Measurements from ENCODE around the gene ULBP3.

Gene ULBP3

DNA sequence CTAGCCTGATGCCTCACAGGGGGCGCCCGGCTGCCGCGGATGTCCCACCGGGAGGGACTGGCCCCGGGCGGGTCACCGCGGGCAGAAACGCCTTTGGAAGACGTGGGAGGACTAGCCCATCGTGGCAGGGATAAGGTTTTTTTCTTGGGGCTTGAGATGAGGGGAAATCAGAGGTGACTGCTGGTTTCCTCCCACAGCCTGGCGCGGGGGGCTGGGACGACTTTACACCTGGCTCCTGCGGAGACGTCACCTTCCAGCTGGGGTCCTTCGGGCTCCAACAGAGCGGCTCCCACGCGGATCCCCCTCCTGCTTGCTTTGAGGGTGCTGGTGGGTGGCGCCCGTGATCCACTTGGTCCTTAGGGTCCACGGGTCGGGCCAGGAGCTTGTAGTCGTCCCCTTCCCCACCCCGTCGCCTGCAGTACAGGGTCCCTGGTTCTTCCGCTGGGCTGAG is 11.4 kb downstream of the ULBP3 start:
- no peak overlapping the region for H3K4me3 ChIP-seq (replicated peaks; ENCODE audit: low read depth, low read length)
- TF ChIP-seq, protein P1, sequence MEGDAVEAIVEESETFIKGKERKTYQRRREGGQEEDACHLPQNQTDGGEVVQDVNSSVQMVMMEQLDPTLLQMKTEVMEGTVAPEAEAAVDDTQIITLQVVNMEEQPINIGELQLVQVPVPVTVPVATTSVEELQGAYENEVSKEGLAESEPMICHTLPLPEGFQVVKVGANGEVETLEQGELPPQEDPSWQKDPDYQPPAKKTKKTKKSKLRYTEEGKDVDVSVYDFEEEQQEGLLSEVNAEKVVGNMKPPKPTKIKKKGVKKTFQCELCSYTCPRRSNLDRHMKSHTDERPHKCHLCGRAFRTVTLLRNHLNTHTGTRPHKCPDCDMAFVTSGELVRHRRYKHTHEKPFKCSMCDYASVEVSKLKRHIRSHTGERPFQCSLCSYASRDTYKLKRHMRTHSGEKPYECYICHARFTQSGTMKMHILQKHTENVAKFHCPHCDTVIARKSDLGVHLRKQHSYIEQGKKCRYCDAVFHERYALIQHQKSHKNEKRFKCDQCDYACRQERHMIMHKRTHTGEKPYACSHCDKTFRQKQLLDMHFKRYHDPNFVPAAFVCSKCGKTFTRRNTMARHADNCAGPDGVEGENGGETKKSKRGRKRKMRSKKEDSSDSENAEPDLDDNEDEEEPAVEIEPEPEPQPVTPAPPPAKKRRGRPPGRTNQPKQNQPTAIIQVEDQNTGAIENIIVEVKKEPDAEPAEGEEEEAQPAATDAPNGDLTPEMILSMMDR (IDR thresholded peaks at IDR 0.05; ENCODE audit: low read depth, low read length, missing control alignments) = no peak
- no peak for DNase-seq (ENCODE audit: extremely low read depth, low read depth)

DNA sequence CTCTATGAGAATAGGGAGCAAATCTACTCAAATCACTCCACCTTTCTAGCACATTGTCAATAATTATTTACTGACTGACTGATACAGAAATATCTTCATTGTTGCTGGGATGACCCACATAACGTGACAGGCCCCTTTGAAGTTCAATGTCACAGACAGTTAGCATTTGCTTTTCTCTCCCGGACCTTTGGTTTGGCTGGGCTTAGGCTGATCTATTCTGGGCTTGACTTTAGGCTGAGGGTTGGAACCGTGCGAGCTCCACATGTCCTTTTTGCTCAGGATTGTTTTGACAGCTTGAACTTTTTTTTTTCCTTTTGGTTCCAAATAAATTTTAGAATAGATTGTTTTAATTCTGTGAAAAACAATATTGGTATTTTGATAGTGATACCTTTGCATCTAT is 12.0 kb downstream of the ULBP3 start:
- no peak overlapping the region for H3K4me3 ChIP-seq (replicated peaks; ENCODE audit: low read depth, low read length)
- TF ChIP-seq, protein P1 (IDR thresholded peaks at IDR 0.05; ENCODE audit: low read depth, low read length, missing control alignments) = no peak
- DNase-seq (ENCODE audit: extremely low read depth, low read depth) = no peak

DNA sequence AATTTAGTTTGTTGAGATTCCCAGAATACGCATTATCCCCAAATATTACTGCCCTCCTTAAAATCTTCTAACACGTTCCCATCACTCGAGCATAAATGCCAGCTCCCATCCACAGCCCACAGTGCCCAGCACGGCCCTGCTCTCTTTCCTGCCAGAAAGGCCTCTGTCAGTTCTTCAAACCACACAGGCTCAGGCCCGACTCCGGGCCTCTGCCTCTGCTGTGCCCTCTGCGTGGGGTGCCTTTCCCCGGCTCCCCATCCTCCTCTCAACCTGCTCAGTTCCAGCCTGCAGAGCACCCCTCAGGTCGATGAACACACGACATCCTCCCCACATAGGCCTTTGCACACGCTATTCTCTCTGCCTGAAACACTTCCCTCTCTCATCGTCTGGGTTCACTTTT is 12.8 kb downstream of the ULBP3 start:
- DNase-seq (ENCODE audit: extremely low read depth, low read depth) = no peak
- no peak overlapping the region for H3K4me3 ChIP-seq (replicated peaks; ENCODE audit: low read depth, low read length)
- TF ChIP-seq, protein P1 (IDR thresholded peaks at IDR 0.05; ENCODE audit: low read depth, low read length, missing control alignments) = no peak

DNA sequence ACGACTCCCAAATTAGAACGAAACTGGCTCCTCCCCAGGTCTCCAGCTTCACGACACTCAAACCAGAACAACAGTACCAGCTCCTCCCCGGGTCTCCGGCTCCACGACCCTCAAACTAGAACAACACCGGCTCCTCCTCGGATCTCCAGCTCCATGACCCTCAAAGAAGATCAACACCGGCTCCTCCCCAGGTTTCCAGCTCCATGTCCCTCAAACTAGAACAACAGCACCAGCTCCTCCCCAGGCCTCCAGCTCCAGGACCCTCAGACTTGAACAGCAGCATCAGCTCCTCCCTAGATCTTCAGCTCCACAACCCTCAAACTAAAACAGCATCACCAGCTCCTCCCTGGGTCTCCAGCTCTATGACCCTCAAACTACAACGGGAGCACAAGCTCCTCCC is 13.8 kb downstream of the ULBP3 start:
- no peak for DNase-seq (ENCODE audit: extremely low read depth, low read depth)
- H3K4me3 ChIP-seq (replicated peaks; ENCODE audit: low read depth, low read length) = no peak overlapping the region
- TF ChIP-seq, protein P1 (IDR thresholded peaks at IDR 0.05; ENCODE audit: low read depth, low read length, missing control alignments) = no peak

DNA sequence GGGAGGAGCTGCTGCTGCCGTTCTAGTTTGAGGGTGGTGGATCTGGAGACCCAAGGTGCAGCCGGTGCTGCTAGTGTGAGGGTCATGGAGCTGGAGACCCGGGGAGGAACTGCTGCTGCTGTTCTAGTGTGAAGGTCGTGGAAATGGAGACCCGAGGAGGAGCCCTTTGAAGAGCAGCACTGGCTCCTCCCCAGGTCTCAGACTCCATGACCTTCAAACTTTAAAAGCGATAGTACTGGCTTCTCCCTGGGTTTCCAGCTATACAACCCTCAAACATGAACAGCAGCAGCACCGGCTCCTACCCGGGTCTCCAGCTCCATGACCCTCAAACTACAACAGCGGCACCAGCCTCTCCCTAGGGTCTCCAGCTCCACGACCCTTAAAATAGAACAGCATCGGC is 15.5 kb downstream of the ULBP3 start:
- no peak overlapping the region for H3K4me3 ChIP-seq (replicated peaks; ENCODE audit: low read depth, low read length)
- TF ChIP-seq, protein P1 (IDR thresholded peaks at IDR 0.05; ENCODE audit: low read depth, low read length, missing control alignments) = no peak
- DNase-seq (ENCODE audit: extremely low read depth, low read depth) = no peak

DNA sequence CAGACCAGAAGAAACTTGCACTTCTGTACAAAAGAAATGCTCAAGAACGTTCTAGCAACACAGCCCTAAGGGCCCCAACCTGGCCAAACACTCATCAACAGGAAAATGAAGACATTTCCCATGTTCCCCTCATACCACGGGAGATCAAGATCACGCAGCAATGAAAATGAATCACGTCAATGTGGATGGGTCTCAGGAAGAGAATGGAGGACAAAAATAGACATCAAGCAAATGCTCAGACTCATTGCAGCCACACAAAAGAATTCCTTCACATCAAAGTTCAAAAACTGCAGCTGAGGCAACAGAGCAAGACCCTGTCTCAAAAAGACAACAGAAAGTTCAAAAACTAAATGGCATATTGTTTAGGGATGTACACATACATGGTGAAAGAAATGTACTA is 18.1 kb downstream of the ULBP3 start:
- no peak overlapping the region for H3K4me3 ChIP-seq (replicated peaks; ENCODE audit: low read depth, low read length)
- TF ChIP-seq, protein P1 (IDR thresholded peaks at IDR 0.05; ENCODE audit: low read depth, low read length, missing control alignments) = no peak
- DNase-seq (ENCODE audit: extremely low read depth, low read depth) = no peak

DNA sequence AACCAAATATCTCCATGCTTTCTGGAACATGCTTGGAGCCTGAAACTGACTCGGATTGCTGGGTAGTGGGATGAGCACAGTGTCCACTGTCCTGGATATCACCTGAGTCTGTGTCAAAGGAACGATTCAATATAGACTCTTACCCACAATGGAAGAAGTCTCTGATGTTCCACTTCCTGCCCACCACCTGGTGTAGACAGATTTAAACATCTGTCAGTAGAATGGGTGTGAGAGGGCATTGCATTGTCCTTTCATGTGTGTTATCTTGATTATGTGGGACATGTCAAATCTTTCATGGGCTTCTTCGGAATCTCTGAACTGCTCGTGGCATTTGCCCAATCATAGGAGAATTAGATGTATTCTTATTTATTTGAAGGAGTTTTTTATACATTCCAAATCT is 20.8 kb downstream of the ULBP3 start:
- H3K4me3 ChIP-seq (replicated peaks; ENCODE audit: low read depth, low read length) = no peak overlapping the region
- DNase-seq (ENCODE audit: extremely low read depth, low read depth) = no peak
- TF ChIP-seq, protein P1 (IDR thresholded peaks at IDR 0.05; ENCODE audit: low read depth, low read length, missing control alignments) = no peak
